NCI-H774 (cell line): ENCODE results near the gene RFX1.
"Not testable (repeated sequence)": the region's sequence is repeated elsewhere in the genome, so short reads cannot be mapped to it uniquely, and the experiment has no call there.

Source experiments
- DNase-seq: peaks from one replicate; lab custom pipeline; 2025; lab: John Stamatoyannopoulos, UW

RFX1 gene

GRCh38 chr19:13934785-13935109, 71.4 kb downstream of the RFX1 start:
- DNase-seq: no peak

DNA sequence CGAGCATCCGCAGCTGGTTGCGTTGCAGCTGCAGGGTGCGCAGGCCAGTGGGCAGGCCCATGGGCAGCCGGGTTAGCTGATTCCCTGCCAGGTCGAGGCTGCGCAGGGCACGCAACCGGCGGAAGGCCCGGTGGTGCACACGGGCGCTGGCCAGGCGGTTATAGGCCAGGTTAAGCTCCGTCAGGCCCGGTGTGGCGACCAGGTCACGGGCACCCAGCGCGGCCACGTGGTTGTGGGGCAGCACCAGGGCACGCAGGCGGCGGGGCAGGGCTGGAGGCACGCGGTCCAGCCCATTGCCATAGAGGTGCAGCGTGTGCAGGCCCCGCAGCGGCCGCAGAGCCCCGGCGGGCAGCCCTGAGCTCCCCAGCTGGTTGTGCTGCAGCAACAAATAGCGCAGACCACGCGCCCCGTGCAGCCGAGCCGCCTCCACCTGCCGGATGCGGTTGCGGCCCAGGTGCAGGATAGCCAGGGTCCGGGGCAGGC, 73.2 kb downstream of the RFX1 start:
- DNase-seq: no peak

DNA sequence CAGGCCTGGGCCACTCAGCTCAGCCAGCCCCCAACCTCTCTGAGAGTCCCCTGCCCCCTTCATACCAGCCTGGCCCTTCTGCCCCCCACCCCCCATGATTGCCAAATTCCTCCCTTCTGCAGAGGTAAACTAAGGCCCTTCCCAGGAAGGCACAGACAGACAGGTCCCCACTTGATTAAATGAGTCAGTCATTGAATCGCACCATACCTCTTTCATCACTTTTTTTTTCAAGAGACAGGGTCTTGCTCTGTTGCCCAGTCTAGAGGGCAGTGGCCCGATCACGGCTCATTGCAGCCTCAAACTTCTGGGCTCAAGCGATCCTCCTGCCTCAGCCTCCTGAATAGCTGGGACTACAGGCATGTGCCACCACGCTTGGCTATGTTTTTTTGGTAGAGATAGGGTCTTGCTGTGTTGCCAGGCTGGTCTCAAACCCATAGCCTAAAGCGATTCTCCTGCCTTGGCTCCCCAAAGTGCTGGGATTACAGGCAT, 73.9 kb downstream of the RFX1 start:
- no peak for DNase-seq

DNA sequence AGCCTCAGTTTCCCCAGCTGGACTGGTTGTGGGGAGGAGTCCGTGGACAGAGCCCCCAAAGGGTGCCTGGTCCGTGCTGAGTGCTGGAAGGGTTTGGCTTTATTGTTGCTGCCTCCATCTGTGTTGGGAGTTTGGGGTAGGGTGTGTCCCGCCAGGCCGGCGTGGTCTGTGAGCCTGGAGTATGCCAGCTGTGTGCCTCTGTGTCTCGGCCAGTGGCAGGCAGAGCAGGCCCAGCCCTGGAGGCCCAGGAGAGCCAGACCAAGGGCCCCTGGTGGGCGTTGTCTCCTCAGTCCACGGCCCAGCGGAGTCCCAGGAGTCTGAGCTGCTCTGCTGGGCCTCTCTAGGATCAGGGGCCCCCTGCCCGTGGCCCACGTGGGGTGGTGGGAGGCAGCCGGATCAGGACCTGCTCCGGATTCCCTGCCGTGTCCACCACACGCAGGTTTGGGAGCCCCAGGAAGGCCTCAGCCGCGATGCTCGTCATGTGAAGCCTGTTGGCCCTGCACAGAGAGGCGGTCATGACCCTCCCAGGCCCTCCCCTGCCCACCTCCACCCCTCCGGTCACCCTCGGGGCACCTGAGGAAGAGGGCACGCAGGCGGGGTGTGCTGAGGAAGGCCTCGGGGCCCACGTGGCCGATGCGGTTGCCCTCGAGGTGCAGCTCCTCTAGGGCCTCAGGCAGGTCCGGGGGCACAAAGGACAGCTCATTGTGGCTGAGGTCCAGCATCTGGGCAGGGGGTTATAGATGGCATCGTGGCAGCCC, 74.5 kb downstream of the RFX1 start:
- no peak for DNase-seq

- DNase-seq: no peak
These were observed 75.7 kb downstream of the RFX1 start for GRCh38 chr19:13930402-13930801.

DNA sequence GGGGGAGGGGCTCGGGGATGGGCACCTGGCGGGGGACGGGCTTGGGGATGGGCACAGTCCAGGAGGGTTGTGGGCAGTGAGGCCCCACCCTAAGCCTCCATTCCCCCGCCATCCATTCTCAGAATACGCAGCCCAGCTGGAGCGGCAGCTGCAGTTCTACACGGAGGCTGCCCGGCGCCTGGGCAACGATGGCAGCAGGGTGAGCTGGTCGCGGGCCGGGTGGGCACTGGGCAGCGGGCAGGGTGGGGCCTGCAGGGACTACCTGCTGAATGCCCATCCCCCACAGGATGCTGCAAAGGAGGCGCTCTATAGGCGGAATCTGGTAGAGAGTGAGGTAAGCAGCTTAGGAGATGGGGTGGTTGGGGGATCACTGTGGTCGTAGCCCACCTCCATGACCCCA, 76.2 kb downstream of the RFX1 start:
- DNase-seq: no peak

DNA sequence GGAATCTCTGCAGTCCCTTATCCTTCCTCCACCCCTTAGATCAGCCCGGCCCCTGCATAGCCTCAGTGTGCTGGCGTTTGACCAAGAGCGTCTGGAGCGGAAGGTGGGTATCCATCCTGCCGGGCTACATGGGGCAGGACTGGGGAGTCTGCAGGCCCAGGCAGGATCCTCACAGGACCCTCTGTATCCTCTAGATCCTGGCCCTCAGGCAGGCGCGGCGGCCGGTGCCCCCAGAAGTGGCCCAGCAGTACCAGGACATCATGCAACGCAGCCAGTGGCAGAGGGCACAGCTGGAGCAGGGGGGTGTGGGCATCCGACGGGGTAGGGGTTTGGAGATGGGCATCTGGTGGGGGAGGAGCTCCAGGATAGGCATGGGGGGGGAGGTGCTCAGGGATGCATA, 76.8 kb downstream of the RFX1 start:
- no peak for DNase-seq

DNA sequence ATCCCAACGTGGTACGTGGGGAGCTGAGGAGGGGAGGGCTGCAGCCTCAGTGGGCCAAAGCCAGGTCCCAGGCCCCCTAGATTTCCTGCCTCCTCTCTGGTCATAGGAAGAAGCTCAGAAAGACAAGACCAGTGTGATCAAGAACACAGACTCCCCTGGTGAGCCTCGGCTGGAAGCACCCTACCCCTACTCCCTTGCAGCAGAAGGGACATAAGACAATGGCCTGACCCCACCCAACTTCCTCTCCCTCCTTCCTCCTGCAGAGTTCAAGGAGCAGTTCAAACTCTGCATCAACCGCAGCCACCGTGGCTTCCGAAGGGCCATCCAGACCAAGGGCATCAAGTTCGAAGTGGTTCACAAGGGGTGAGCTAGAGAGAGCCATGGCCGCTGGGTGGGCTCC, 79.4 kb downstream of the RFX1 start:
- DNase-seq: no peak

DNA sequence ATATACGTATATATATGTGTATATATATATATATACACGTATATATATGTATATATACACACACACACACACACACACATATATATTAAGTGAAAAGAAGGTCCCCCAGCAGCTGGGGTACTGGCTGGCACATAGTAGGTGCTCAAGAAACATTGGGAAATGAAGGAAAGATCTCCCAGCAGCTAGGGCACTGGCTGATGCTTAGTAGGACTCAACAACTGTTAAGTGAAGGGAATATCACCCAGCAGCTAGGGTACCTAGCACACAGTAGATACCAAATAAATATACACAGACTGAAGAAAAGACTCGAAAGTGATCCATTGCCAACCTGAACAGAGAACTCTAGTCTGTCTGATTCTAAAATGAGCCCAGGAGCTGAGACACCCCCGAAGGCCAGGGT, 80.1 kb downstream of the RFX1 start:
- DNase-seq: no peak

DNA sequence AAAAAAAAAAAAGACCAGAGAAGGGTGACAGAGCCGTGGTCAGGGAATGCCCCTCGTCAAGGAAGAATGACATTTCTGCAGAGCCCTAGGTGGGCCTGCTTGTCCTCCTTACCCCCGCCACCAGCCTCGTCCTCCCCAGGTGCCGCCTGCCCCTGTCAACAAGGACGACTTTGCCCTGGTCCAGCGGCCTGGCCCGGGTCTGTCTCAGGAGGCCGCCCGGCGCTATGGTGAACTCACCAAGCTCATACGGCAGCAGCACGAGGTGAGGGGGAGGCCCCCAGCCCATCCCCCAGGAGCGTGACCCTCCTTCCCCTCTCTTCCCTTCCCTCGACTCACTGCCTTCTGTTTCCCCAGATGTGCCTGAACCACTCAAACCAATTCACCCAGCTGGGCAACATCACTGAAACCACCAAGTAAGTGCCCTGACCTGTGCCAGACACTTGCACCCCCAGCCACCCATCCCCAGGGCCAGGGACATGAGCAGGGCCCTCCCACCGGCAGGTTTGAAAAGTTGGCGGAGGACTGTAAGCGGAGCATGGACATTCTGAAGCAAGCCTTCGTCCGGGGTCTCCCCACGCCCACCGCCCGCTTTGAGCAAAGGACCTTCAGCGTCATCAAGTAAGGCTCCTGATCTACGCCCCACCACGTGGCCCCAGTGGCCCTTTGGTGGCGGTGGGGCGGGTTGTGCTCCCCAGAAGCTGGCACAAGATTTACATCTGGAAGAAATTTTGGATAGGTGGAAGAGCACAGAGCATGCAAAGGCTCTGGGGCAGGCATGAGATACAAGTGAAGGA, 82.7 kb downstream of the RFX1 start:
- DNase-seq: no peak

GRCh38 chr19:13922118-13922517, 84.0 kb downstream of the RFX1 start:
- not testable (repeated sequence) for DNase-seq

DNA sequence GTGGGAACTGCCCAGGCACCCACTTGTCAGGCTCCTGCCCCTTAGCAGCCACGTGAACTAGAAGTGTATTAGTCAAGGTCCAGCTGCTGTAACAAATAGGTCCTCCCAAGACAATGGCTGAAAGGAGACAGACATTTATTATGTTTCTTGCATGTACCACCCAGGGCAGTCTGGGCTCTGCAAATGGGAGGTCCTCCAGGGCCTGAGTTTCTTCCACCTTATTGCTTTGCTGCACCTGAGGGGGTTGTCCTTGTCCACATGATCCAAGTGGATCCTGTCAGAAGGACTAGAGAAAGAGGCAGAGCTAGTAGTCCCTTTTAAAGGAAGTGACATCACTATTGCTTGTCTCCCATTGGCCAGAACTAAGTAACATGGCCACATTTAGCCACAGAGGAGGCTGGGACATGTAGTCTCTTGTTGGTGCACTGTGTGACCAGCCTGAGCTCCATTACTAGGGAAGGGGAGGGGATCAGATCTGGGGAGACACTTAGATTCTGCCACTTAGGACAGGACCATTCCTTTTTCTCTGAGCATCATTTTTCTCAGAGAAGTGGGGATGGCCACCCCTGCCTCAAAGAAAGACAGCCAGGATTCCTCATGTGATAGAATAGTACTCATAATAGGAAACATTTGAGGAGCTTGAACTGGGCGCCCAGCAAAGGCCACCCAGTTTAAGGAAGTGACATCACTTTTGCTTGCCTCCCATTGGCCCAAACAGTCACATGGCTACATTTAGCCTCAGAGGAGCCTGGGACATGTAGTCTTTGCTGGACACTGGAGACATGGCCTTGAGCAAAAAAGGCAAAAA, 85.0 kb downstream of the RFX1 start:
- no peak for DNase-seq

DNA sequence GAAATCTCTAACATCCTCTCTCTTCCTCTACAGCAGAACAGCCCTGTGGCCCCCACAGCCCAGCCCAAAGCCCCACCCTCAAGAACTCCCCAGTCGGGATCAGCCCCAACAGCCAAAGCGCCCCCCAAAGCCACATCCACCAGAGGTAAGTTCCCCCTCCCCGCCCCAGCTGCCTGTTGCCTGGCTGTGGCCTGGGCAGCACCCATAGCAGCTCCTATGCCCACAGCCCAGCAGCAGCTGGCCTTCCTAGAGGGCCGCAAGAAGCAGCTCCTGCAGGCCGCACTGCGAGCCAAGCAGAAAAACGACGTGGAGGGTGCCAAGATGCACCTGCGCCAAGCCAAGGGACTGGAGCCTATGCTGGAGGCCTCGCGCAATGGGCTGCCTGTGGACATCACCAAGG, 85.6 kb downstream of the RFX1 start:
- no peak for DNase-seq

- DNase-seq: no peak
These were observed 87.3 kb downstream of the RFX1 start for GRCh38 chr19:13918726-13919411.

GRCh38 chr19:13917888-13918406, 88.2 kb downstream of the RFX1 start:
- no peak for DNase-seq

DNA sequence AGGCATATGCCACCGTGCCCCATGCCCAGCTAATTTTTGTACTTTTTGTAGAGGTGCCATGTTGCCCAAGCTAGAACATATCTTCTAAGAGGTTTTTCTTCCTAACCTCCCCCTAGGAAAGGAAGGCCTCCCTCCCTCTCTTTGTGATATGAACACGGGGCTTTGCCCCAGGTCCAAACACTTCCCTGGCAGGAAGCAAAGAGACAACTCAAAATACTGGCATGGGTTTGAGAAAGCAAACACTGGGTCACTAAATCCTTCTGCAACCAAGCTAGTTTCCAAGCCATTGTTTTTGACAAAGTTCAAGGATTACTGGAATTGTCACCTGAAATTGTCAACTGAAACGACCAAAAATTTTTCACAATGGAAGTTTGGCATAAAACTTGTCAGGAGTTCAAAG, 91.3 kb downstream of the RFX1 start:
- no peak for DNase-seq

- no peak for DNase-seq
These were observed 92.8 kb downstream of the RFX1 start for GRCh38 chr19:13913352-13913751.
